Thyroid gland (tissue), 4 donors: ENCODE measurements around the gene ULK3. TPM values are rescaled to one million over a fixed set of nuclear protein-coding genes. Genes with fewer than 3 reads are reported as not detected.

Source experiments
- DNase-seq, 2 donors: peaks; one replicate each; pipeline ENCODE4 v3.0.0-alpha.2; 2019
- H3K27ac ChIP-seq, 3 donors: fragments of 200-600 bp; sonication (generic); 1 replicate in 2 of 3; 2 replicates in 1 of 3; pipeline ENCODE4 v1.5.1; 2016 to 2019; ENCODE audit warnings: mild to moderate bottlenecking in 1 of 3, moderate library complexity in 1 of 3
- H3K27me3 ChIP-seq: fragments of 200-600 bp; sonication (generic); one replicate; pipeline ENCODE4 v1.5.1; 2019
- H3K36me3 ChIP-seq, 2 donors: fragments of 200-600 bp; sonication (generic); one replicate each; pipeline ENCODE4 v1.5.1; 2016 to 2019
- H3K4me1 ChIP-seq, 2 donors: fragments of 200-600 bp; sonication (generic); one replicate each; pipeline ENCODE4 v1.5.1; 2017 to 2019
- H3K4me3 ChIP-seq, 3 donors: fragments of 200-600 bp; sonication (generic); replicated peaks in 1 of 3; 1 replicate in 2 of 3; 2 replicates in 1 of 3; pipeline ENCODE4 v1.5.1; 2016; ENCODE audit warnings: mild to moderate bottlenecking in 1 of 3
- H3K9me3 ChIP-seq: fragments of 200-600 bp; sonication (generic); one replicate; pipeline ENCODE4 v1.5.1; 2017
- CTCF ChIP-seq, 6 experiments: fragments of 200-600 bp in 3 of 6; fragments of 450-650 bp in 3 of 6; sonication (generic) in 3 of 6; IDR thresholded peaks; one replicate each; pipeline ENCODE4 v1.5.1; 2016 to 2019; ENCODE audit warnings: antibody characterized with exemption in 6 of 6, mild to moderate bottlenecking in 2 of 6, inconsistent platforms in 1 of 6, moderate library complexity in 1 of 6
- POLR2A ChIP-seq, 2 donors: fragments of 450-650 bp; IDR thresholded peaks; one replicate each; pipeline ENCODE4 v1.6.1; 2017; ENCODE audit warnings: antibody characterized with exemption in 2 of 2, mild to moderate bottlenecking in 2 of 2, moderate library complexity in 1 of 2
- WGBS, 2 donors: methylation state at CpG; one replicate each; pipeline ENCODE4 v1.1.5; 2017; 5-methylcytosine and 5-hydroxymethylcytosine counted together
- intact Hi-C: fragments of 100-400 bp; cut with DNase I; formaldehyde crosslinking; loops from one replicate; pipeline ENCODE4 v1.15.1; 2023
- total RNA-seq, 4 donors: library from RNA; depleted of rRNA; stranded (reverse); fragments of >200 nt; gene quantifications; one replicate each; pipeline ENCODE4 v1.2.3, GENCODE V29; 2016

The ULK3 gene
- total RNA-seq, 4 donors from 2014 or later: 40.9 to 91.1 (median 74.7) TPM

- Histone ChIP-seq H3K36me3 (peaks cover 0 to 3% of the 10 kb centered on the region in 2 donors), H3K4me1 (peaks cover 9 to 10% of the 10 kb centered on the region in 2 donors), H3K4me3 (no peak overlapping the region), H3K27ac (no peak overlapping the region), H3K9me3 (no peaks in the 10 kb centered on the region), H3K27me3 (no peaks in the 10 kb centered on the region)
- 97 to 99% methylated on average over 7 of the region's 7 CpGs for WGBS, 2 donors
- TF ChIP-seq POLR2A (IDR thresholded peaks at IDR 0.05) (no peak), CTCF (IDR thresholded peaks at IDR 0.05) (no peak)
- intact Hi-C loops: loop anchor here (5.0 to 10.0 kb wide), 2 partner anchors 65 to 108 kb away; no protein-coding TSS in a partner anchor
- DNase-seq: no peak
Measured at GRCh38 chr15:74836846-74837245, 6.1 kb downstream of the ULK3 start.

DNA sequence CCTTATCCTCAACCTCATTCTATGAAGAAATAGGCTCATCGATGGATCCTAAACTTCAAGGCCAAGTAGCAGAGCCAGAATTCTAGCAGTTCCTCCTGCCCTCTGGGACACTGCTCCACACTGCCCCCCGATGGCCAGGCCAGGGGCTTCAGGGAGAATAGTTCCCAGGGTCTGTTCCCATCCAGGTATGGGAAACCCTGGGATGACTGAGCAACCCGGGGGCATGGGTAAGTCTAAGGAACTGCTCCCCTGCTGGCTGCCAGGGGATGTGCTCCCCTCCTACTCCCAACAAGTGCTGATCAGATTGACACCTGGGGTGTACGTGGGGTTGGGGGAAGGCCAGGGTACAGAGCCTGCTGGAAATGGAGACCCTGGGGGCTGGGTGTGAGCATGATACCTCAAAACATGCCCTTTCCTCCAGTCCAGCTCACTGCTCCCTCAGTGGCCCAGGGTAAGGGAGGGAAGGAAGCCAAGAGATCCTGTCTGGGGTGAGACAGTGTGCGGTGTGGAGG lies 7.6 kb downstream of the ULK3 start:
- Histone ChIP-seq H3K27ac (no peak overlapping the region), H3K4me3 (no peak overlapping the region), H3K4me1 (no peaks in the 10 kb centered on the region), H3K36me3 (peaks cover 0 to 3% of the 10 kb centered on the region in 2 donors), H3K9me3 (no peaks in the 10 kb centered on the region), H3K27me3 (no peaks in the 10 kb centered on the region)
- DNase-seq: peak; percentile 58 to 65
- intact Hi-C loops: loop anchor here (5.0 to 10.0 kb wide), 2 partner anchors 63 to 109 kb away; no protein-coding TSS in a partner anchor
- TF ChIP-seq CTCF (IDR thresholded peaks at IDR 0.05) (peak; percentile 32 to 75 (median 59)), POLR2A (IDR thresholded peaks at IDR 0.05) (no peak)
- 30 to 52% methylated on average over 4 of the region's 5 CpGs for WGBS, 2 donors

DNA sequence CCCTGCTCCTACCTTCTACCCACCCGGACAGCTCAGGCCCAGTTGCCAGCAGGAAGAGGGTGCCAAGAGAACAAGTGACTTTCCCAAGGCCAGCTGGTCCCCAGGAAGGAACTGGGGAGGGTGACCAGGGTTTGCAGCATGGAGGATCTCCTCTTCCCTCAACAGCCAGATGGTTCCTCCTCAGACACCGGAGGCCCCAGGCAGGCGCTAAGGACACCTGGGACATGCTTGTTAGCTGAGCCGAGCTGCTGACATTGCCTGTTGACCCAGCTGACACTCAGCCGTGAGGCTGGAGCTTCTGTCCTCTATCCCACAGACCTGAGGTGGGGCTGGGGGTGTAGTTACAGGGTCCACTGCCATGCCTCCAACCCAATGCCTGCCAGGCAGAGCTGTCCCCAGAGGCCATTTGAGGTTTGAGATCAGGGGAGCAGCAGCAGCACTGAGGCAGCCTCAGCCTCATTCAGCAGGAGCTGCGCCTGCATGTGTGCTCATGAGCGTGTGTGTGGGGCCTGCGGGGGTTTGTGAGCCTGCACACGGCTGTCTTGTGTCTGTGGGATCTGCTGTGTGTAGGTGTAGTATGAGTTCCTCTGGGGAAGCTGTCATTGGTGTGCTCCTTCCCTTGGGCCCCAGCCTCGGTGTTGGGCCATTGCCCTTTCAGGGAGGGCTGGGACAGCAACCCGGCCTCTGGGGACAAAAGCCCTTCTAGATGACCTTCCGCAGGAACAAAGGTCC lies 9.4 kb downstream of the ULK3 start:
- DNase-seq: no peak
- H3K4me1 ChIP-seq: no peaks in the 10 kb centered on the region
- 77 to 90% methylated on average over 7 to 10 of the region's 12 CpGs for WGBS, 2 donors
- no peaks in the 10 kb centered on the region for H3K9me3 ChIP-seq
- TF ChIP-seq CTCF (IDR thresholded peaks at IDR 0.05): no peak
- no peak for TF ChIP-seq POLR2A (IDR thresholded peaks at IDR 0.05)
- no peak overlapping the region for H3K27ac ChIP-seq
- intact Hi-C loops: loop anchor here (10.0 kb wide), 1 partner anchor 111 kb away; no protein-coding TSS in a partner anchor
- peaks cover 0 to 3% of the 10 kb centered on the region in 2 donors for H3K36me3 ChIP-seq
- H3K4me3 ChIP-seq: no peak overlapping the region
- H3K27me3 ChIP-seq: no peaks in the 10 kb centered on the region

DNA sequence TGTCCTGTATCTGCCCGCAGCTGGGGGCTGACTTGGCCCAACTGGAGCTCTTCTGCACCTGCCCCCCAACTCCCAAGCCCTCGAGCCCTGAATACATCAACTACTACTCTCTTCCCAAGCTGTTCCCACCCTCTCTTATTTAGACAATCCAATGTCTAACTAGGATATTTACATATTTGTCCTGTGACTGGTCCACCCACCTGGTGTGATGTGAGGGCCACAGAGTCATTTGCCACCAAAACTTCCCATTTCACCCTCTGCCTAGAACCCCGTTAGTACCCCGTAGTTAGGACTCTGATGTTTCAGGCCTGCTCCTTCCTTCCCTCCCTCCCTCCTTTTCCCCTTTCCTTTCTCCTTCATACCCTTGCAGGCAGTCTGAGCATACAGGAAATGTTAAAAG lies 10.1 kb downstream of the ULK3 start:
- no peaks in the 10 kb centered on the region for H3K36me3 ChIP-seq
- intact Hi-C loops: loop anchor here (10.0 kb wide), 1 partner anchor 112 kb away; no protein-coding TSS in a partner anchor
- TF ChIP-seq CTCF (IDR thresholded peaks at IDR 0.05): no peak
- TF ChIP-seq POLR2A (IDR thresholded peaks at IDR 0.05): no peak
- 71 to 82% methylated on average over 4 of the region's 4 CpGs for WGBS, 2 donors
- no peaks in the 10 kb centered on the region for H3K4me1 ChIP-seq
- no peak overlapping the region for H3K27ac ChIP-seq
- no peaks in the 10 kb centered on the region for H3K27me3 ChIP-seq
- DNase-seq: no peak
- H3K9me3 ChIP-seq: no peaks in the 10 kb centered on the region
- H3K4me3 ChIP-seq: no peak overlapping the region
